NCI-H128 (cell line): ENCODE data around the gene PKN1.
"Not testable (repeated sequence)": the region's sequence is repeated elsewhere in the genome, so short reads cannot be mapped to it uniquely, and the experiment has no call there.

Source experiments
- DNase-seq: peaks from one replicate; lab custom pipeline; 2025; ENCODE audit not compliant: unreplicated experiment; lab: John Stamatoyannopoulos, UW

Gene PKN1

DNA sequence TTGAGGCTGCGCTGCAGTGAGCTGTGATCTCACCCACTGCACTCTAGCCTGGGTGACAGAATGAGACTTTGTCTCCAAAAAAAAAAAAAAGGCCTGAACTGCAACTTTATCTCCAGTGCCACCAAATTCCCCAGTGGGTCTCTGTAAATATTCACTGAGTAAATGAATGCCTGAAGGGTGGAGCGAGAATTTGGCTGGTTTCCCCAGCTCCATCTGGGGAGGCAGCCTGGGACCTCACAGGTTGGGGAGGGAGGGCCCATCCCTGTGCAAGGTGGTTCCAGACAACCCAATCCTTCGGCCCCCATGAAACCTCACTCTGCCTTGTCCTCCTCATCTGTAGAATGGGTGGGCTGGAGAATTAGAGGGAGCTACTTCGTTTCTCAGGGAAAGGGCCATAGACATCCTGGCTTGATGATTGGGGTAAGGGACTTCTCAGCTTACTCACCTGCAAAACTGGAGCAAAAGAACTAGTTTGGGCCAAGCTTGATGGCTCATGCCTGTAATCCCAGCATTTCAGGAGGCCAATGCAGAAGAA is 4.2 kb upstream of the PKN1 start:
- DNase-seq, result no peak

DNA sequence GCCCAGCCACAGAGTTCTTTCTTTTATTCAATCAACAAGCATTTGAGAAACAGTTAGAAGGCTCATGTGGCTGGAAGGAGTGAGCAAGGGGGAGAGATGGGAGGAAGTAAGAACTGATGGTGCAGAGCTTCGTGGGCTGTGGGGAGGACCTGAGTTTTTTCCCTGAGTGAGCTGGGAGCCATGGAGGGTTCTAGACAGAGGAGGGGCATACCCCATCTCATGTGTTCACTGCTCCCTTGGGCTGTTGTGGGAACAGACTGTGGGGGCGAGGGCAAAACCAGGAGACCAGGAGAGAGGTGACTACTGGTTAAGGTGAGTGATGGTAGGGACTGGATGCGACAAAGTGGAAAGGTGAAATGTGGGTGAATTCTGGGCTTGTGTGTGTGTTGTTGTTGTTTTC is 2.4 kb upstream of the PKN1 start:
- DNase-seq, result no peak

- DNase-seq, result peak; percentile 40
Measured at GRCh38 chr19:14433554-14434501, 722 bp downstream of the PKN1 start.

GRCh38 chr19:14434543-14435319 is 1.6 kb downstream of the PKN1 start:
- DNase-seq, result no peak

DNA sequence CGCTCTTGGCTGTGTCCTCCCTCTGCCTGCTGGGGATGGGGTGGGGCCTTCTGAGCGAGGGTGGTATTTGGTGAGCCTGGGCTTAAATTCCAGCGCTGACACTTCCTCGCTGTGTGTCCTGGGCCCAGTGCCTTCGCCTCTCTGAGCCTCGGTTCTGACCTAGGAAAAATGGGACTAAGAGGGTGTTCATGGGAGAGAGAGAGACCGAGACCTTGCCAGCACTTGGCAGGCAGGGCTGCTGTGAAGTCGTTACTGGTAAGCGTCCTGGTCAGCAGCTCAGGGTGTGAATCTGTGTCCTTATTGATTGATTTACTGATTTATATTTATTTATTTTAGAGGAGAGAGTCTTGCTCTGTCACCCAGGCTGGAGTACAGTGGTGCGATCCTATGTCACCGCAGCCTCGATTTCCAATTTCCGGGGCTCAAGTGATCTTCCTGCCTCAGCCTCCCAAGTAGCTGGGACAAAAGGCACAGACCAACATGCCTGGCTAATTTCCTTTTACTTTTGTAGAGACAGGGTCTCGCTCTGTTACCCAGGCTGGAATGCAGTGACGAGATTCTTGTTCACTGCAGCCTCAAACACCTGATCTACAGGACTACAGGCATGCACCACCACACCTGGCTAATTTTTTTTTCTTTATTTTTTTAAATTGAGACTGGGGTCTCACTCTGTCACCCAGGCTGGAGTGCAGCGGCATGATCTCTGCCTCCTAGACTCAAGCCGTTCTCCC is 2.4 kb downstream of the PKN1 start:
- DNase-seq, result no peak

- DNase-seq, result no peak
Measured at GRCh38 chr19:14437578-14438140, 4.6 kb downstream of the PKN1 start.

DNA sequence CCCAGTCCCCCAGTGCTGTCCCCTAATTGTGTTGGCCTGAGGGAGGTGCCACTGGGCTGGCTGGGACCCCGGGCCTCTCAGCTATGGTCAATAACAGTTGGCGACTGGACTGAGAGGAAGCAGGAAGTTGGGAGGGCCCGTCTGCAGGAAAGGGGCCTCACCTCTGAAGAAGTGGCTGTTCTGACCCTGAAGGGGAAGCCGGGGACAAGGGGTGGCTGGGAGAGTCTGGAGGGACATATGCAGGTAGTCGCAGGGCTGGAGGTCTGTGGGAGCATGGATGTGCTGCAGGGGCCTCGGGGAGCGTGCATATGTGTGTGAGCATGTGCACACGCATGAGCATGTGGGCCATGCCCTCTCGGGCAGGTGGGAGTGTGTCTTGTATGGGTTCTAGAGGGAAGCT is 5.9 kb downstream of the PKN1 start:
- no peak for DNase-seq

DNA sequence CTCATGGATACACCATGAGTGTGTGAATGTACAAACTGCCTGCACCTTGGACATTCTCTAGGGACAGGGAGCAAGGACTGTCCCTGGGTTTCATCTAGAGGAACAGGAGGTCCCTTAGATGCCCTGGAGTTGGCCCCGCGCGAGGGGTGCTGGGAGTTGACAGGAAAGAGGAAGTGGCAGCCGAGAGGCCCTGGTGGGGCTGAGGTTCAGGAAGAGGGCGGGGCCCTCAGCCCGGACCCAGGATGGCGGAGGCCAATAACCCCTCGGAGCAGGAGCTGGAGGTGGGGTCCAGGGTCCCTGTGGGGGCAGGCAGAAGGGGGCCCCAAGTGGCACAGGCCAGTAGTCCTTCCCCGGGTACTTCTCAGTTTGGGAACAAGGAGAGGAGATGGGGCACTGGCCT is 6.9 kb downstream of the PKN1 start:
- no peak for DNase-seq

GRCh38 chr19:14441041-14441938 is 8.2 kb downstream of the PKN1 start:
- no peak for DNase-seq

DNA sequence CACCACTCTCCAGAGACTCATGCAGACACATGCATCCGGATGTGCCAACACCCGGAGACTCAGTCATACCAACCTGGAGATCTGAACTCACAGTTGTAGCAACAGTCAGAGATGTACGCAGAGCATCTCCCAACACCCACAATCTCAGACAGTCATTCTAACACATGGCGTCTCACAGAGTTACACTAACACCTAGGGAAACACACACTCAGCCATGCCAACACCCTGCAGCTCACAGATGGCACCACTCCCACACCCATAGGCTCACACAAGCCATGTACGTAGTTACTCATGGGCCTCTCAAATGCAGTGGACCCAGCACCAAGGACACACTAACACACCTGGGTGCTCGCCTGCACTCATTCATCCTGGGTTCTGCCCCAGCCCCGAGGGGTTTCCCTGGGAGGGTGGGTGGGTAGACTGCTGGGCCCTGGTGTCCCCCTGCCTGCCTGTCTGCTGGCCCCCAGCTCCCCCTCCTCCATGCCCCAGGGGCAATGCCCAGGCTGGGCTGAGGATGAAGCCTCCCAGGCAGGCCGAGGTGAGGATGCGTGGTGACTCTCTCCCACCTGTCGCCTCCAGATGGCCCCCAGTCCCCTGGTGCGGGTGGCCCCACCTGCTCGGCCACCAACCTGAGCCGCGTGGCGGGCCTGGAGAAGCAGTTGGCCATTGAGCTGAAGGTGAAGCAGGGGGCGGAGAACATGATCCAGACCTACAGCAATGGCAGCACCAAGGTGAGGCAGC is 10.0 kb downstream of the PKN1 start:
- no peak for DNase-seq

- DNase-seq, result no peak
Measured at GRCh38 chr19:14443632-14444216, 10.6 kb downstream of the PKN1 start.

DNA sequence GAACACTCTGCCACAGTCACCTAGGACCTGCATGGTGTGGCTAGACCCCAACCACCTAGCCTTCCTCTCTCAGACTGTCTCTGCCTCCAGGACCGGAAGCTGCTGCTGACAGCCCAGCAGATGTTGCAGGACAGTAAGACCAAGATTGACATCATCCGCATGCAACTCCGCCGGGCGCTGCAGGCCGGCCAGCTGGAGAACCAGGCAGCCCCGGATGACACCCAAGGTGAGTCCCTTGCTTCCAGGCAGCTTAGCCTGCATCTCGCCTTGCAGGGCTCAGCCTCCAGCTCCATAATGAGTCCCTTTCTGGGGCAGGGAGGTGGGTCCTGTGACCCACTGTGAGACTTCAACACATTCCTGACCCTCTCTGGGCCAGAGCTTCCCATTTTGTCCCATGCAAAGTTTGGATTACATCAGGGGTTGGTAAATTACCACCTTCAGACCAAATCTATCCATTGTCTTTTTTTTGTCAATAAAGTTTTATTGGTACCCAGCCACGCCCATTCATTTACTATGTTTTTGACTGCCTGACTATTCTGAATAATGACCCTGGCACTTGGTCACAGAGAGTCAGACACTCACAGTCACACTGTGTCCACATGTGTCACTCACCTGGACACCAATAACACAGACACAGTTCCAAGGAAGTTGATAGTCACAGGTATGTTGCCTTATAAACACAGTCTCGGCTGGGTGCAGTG is 13.4 kb downstream of the PKN1 start:
- DNase-seq, result no peak

DNA sequence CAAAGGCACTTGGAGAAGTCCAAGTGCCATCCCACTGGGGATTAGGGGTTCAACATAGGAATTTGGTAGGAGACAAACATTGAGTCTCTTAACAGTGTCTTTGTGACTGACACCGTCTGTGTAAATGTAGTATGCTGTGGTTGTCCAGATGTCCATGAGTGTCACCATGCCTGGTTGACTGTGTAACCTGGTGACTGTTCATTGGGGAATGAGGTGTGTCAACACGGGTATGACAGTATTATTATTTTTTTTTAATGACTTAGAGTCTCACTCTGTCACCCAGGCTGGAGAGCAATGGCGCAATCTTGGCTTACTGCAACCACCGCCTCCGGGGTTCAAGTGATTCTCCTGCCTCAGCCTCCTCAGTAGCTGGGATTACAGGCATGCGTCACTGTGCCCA is 16.2 kb downstream of the PKN1 start:
- DNase-seq, result no peak

- no peak for DNase-seq
Measured at GRCh38 chr19:14450168-14450874, 17.2 kb downstream of the PKN1 start.

DNA sequence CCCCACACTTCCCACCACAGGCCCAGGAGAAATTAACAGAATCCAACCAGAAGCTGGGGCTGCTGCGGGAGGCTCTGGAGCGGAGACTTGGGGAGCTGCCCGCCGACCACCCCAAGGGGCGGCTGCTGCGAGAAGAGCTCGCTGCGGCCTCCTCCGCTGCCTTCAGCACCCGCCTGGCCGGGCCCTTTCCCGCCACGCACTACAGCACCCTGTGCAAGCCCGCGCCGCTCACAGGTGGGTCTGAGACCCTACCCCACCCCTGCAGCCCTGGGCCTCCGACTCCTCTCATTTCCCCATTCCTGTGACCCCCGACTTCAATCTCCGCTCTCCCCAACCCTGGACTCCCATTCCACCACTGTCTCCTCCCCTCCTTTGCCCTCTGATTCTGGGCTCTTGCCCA is 17.8 kb downstream of the PKN1 start:
- DNase-seq, result no peak

DNA sequence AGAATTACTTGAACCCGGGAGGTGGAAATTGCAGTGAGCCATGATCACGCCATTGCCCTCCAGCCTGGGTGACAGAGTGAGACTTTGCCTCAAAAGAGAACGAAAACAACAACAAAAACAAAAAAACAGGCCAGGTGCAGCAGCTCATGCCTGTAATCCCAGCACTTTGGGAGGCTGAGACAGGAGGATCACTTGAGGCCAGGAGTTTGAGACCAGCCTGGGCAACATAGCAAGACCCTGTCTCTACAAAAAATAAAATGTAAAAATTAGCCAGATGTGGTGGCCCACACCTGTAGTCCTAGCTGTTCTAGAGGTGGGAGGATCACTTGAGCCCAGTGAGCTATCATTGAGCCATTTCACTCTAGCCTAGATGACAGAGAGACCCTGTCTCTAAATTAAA is 19.2 kb downstream of the PKN1 start:
- not testable (repeated sequence) for DNase-seq

- DNase-seq, result no peak
Measured at GRCh38 chr19:14459703-14460102, 26.6 kb downstream of the PKN1 start.

- DNase-seq, result no peak
Measured at GRCh38 chr19:14460935-14461334, 27.8 kb downstream of the PKN1 start.
